T47D (cell line): ENCODE measurements around the gene ARHGDIA.

Experiments
- DNase-seq, 2 experiments: peaks; one replicate each; pipeline versions ENCODE4 v3.0.0 to v3.0.0-alpha.2; 2011 to 2012; ENCODE audit warnings: low read depth in 1 of 2, low spot score in 1 of 2
- JUND ChIP-seq: IDR thresholded peaks from 2 replicates; pipeline ENCODE4 v1.6.1; 2012; ENCODE audit warnings: low read depth
- in situ Hi-C: cut with HindIII; loops from 2 replicates; pipeline ENCODE4 v1.10.0; 2016; ENCODE audit warnings: low sequenced_read_pairs, low pct_unique_long_range_greater_than_20kb

Gene ARHGDIA

GRCh38 chr17:81839301-81839700 lies 31.8 kb downstream of the ARHGDIA start:
- DNase-seq: no peak
- TF ChIP-seq JUND: no peak
- in situ Hi-C loops: no loop called here

- DNase-seq: no peak
- in situ Hi-C loops: no loop called here
- no peak for TF ChIP-seq JUND
These were observed 32.3 kb downstream of the ARHGDIA start for GRCh38 chr17:81838753-81839255.

- TF ChIP-seq JUND: no peak
- in situ Hi-C loops: no loop called here
- DNase-seq: no peak
These were observed 33.5 kb downstream of the ARHGDIA start for GRCh38 chr17:81837641-81838040.

- in situ Hi-C loops: no loop called here
- no peak for TF ChIP-seq JUND
- DNase-seq: no peak
These were observed 36.3 kb downstream of the ARHGDIA start, which contains the start of gene PPP1R27 for GRCh38 chr17:81834831-81835267. Gene PPP1R27, minus strand, starts transcription at chr17:81835050. Its CDS starts 97 bp downstream, at chr17:81834953.

- no peak for TF ChIP-seq JUND
- in situ Hi-C loops: no loop called here
- no peak for DNase-seq
These were observed 37.0 kb downstream of the ARHGDIA start for GRCh38 chr17:81833921-81834830.

GRCh38 chr17:81833160-81833920 lies 37.8 kb downstream of the ARHGDIA start, which contains the start of gene MCRIP1:
Gene MCRIP1, minus strand, starts transcription at chr17:81833291. Its CDS starts 8,785 bp downstream, at chr17:81824506.
- in situ Hi-C loops: no loop called here
- TF ChIP-seq JUND: no peak
- peak; percentile 97 to 98 for DNase-seq

GRCh38 chr17:81832608-81833159 lies 38.5 kb downstream of the ARHGDIA start:
- in situ Hi-C loops: no loop called here
- DNase-seq: peak in 1 of 2 experiments; percentile 39
- TF ChIP-seq JUND: no peak

- in situ Hi-C loops: no loop called here
- no peak for DNase-seq
- no peak for TF ChIP-seq JUND
These were observed 39.1 kb downstream of the ARHGDIA start for GRCh38 chr17:81831957-81832607.

- in situ Hi-C loops: no loop called here
- DNase-seq: no peak
- TF ChIP-seq JUND: no peak
These were observed 39.6 kb downstream of the ARHGDIA start for GRCh38 chr17:81831563-81831956.

- no peak for DNase-seq
- in situ Hi-C loops: no loop called here
- TF ChIP-seq JUND: no peak
These were observed 41.3 kb downstream of the ARHGDIA start for GRCh38 chr17:81829858-81830257.

GRCh38 chr17:81828656-81829055 lies 42.5 kb downstream of the ARHGDIA start:
- in situ Hi-C loops: no loop called here
- TF ChIP-seq JUND: no peak
- DNase-seq: no peak

GRCh38 chr17:81825841-81826466 lies 45.2 kb downstream of the ARHGDIA start:
- in situ Hi-C loops: no loop called here
- no peak for TF ChIP-seq JUND
- DNase-seq: no peak
